IgD-negative memory B cell (primary cell): ENCODE results near the gene LCN6. TPM values are rescaled to one million over a fixed set of nuclear protein-coding genes. Genes with fewer than 3 reads are reported as not detected.
"Not testable (repeated sequence)": the region's sequence is repeated elsewhere in the genome, so short reads cannot be mapped to it uniquely, and the experiment has no call there.

Source experiments
- H3K27ac Mint-ChIP-seq, 3 donors: one replicate each; pipeline ENCODE4 v1.8.0; 2020 to 2022; ENCODE audit warnings: mild to moderate bottlenecking in 3 of 3, mixed read lengths in 3 of 3, moderate library complexity in 1 of 3
- H3K27me3 Mint-ChIP-seq: one replicate; pipeline ENCODE4 v1.8.0; 2021; ENCODE audit warnings: mixed read lengths
- H3K36me3 Mint-ChIP-seq: one replicate; pipeline ENCODE4 v1.8.0; 2020; ENCODE audit warnings: mild to moderate bottlenecking, mixed read lengths
- H3K4me1 Mint-ChIP-seq, 3 donors: one replicate each; pipeline ENCODE4 v1.8.0; 2020 to 2022; ENCODE audit warnings: mixed read lengths in 3 of 3, mild to moderate bottlenecking in 1 of 3
- H3K4me3 Mint-ChIP-seq, 4 donors: one replicate each; pipeline ENCODE4 v1.8.0; 2020 to 2022; ENCODE audit warnings: mild to moderate bottlenecking in 4 of 4, mixed read lengths in 4 of 4, moderate library complexity in 3 of 4
- H3K9me3 Mint-ChIP-seq, 3 donors: one replicate each; pipeline ENCODE4 v1.8.0; 2020 to 2021; ENCODE audit warnings: mixed read lengths in 3 of 3, mild to moderate bottlenecking in 1 of 3
- polyA plus RNA-seq: library from polyadenylated mRNA; unstranded; fragments of 300-500 nt; fragmentation: Illumina TruSeq; gene quantifications from one replicate; pipeline ENCODE4 v1.2.3, GENCODE V29; 2021

Gene LCN6
- polyA plus RNA-seq, 1 donor from 2014 or later = not detected

- Mint-ChIP-seq H3K4me3 (peak overlapping the region in 3 of 4 donors; percentile 48 to 97 (median 83)), H3K27me3 (no peaks in the 10 kb centered on the region), H3K4me1 (peaks cover 7 to 21% (median 11%) of the 10 kb centered on the region in 3 donors), H3K27ac (peak overlapping the region; percentile 59 to 80 (median 78)), H3K36me3 (peaks cover 3% of the 10 kb centered on the region), H3K9me3 (peaks cover 2 to 3% (median 3%) of the 10 kb centered on the region in 3 donors)
Observed at GRCh38 chr9:136757751-136758140, 9.4 kb upstream of the LCN6 start.

GRCh38 chr9:136757328-136757727, 9.0 kb upstream of the LCN6 start:
- peak overlapping the region in 2 of 3 donors; percentile 59 to 78 for H3K27ac Mint-ChIP-seq
- peaks cover 11 to 24% (median 11%) of the 10 kb centered on the region in 3 donors for H3K4me1 Mint-ChIP-seq
- H3K4me3 Mint-ChIP-seq = peak overlapping the region in 2 of 4 donors; percentile 48 to 97
- no peaks in the 10 kb centered on the region for H3K27me3 Mint-ChIP-seq
- H3K9me3 Mint-ChIP-seq = peaks cover 4 to 6% (median 4%) of the 10 kb centered on the region in 3 donors
- peaks cover 3% of the 10 kb centered on the region for H3K36me3 Mint-ChIP-seq

- Mint-ChIP-seq H3K27ac (peak overlapping the region in 1 of 3 donors; percentile 78), H3K4me1 (peaks cover 11 to 28% (median 14%) of the 10 kb centered on the region in 3 donors), H3K36me3 (peaks cover 3% of the 10 kb centered on the region), H3K9me3 (peaks cover 5 to 11% (median 8%) of the 10 kb centered on the region in 3 donors), H3K27me3 (no peaks in the 10 kb centered on the region), H3K4me3 (peak overlapping the region in 1 of 4 donors; percentile 97)
Observed at GRCh38 chr9:136756836-136757235, 8.5 kb upstream of the LCN6 start.

- Mint-ChIP-seq H3K4me1 (peaks cover 10 to 29% (median 14%) of the 10 kb centered on the region in 3 donors), H3K9me3 (peaks cover 5 to 14% (median 10%) of the 10 kb centered on the region in 3 donors), H3K4me3 (peak overlapping the region in 1 of 4 donors; percentile 97)
Observed at GRCh38 chr9:136756134-136756438, 7.8 kb upstream of the LCN6 start.

GRCh38 chr9:136755302-136756133, 7.2 kb upstream of the LCN6 start:
- H3K36me3 Mint-ChIP-seq, H3K27me3 Mint-ChIP-seq: not testable (repeated sequence)
- Mint-ChIP-seq H3K4me3 (peak overlapping the region in 1 of 4 donors; percentile 74), H3K27ac (peak overlapping the region in 1 of 3 donors; percentile 56), H3K4me1 (peaks cover 9 to 30% (median 9%) of the 10 kb centered on the region in 3 donors), H3K9me3 (peaks cover 5 to 14% (median 10%) of the 10 kb centered on the region in 3 donors)

More at GRCh38 chr9:136756134-136756438, 7.8 kb upstream of the LCN6 start:
- Mint-ChIP-seq H3K36me3 (peaks cover 3% of the 10 kb centered on the region), H3K27ac (no peak overlapping the region), H3K27me3 (no peaks in the 10 kb centered on the region)

- H3K4me3 Mint-ChIP-seq = peak overlapping the region in 2 of 4 donors; percentile 57 to 74
- H3K27ac Mint-ChIP-seq = peak overlapping the region in 1 of 3 donors; percentile 68
- peaks cover 9 to 33% (median 16%) of the 10 kb centered on the region in 3 donors for H3K4me1 Mint-ChIP-seq
- peaks cover 6% of the 10 kb centered on the region for H3K36me3 Mint-ChIP-seq
- peaks cover 5 to 14% (median 10%) of the 10 kb centered on the region in 3 donors for H3K9me3 Mint-ChIP-seq
- no peaks in the 10 kb centered on the region for H3K27me3 Mint-ChIP-seq
Observed at GRCh38 chr9:136754626-136755301, 6.4 kb upstream of the LCN6 start.

GRCh38 chr9:136754059-136754572, 5.8 kb upstream of the LCN6 start:
- H3K4me1 Mint-ChIP-seq = peaks cover 14 to 37% (median 22%) of the 10 kb centered on the region in 3 donors
- peak overlapping the region in 2 of 4 donors; percentile 57 to 72 for H3K4me3 Mint-ChIP-seq
- H3K27me3 Mint-ChIP-seq = no peaks in the 10 kb centered on the region
- H3K27ac Mint-ChIP-seq = peak overlapping the region in 1 of 3 donors; percentile 68
- peaks cover 5 to 14% (median 10%) of the 10 kb centered on the region in 3 donors for H3K9me3 Mint-ChIP-seq
- H3K36me3 Mint-ChIP-seq = peaks cover 6% of the 10 kb centered on the region

DNA sequence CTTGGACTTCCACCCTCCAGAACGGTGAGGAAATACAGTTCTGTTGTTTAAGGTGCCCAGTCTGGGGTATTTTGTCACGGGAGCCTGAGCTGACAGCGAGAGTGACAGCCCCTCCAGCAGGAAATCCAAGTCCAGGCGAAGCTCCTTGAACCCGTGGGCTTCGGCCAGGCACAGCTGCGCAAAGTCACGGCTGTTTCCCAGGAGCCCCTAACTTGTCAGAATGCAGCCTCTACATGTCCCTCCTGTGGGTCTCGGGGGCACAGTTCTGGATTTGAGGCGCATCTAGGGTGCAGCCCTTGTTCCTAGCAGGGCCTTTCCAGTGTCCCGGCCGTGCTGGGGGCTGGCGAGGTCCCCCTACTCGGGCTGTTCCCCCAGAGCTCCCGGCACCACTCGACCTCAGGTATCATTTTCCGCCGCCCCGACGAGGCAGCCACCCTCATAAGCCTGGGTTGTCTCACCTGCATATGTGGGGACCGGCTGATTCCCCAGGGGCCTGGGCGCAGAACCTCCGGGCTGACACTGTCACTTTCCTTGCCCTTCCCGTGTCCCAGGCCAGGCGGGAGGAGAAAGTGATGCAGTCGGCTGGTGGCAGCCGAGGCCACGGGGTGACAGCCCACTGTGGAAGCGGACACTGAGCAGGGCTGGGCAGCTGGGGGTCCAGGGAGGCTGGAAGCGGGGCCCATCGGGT, 5.2 kb upstream of the LCN6 start:
- H3K4me1 Mint-ChIP-seq = peaks cover 15 to 39% (median 25%) of the 10 kb centered on the region in 3 donors
- H3K27ac Mint-ChIP-seq = peak overlapping the region in 2 of 3 donors; percentile 68 to 76
- peaks cover 6% of the 10 kb centered on the region for H3K36me3 Mint-ChIP-seq
- H3K27me3 Mint-ChIP-seq = no peaks in the 10 kb centered on the region
- peaks cover 5 to 14% (median 10%) of the 10 kb centered on the region in 3 donors for H3K9me3 Mint-ChIP-seq
- H3K4me3 Mint-ChIP-seq = peak overlapping the region in 1 of 4 donors; percentile 37

DNA sequence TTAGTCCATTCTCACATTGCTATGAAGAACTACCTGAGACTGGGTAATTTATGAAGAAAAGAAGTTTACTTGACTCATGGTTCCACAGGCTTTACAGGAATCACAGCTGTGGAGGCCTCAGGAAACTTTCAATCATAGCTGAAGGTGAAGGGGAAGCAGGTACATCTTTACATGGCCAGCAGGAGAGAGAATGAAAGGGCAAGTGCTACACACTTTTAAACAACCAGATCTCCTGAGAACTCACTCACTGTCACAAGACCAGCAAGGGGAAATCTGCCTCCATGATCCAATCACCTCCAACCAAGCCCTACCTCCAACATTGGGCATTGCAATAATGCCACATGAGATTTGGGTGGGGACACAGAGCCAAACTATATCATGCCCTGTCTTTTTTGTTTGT, 3.5 kb upstream of the LCN6 start:
- peak overlapping the region in 2 of 3 donors; percentile 32 to 62 for H3K27ac Mint-ChIP-seq
- peaks cover 5 to 14% (median 10%) of the 10 kb centered on the region in 3 donors for H3K9me3 Mint-ChIP-seq
- no peaks in the 10 kb centered on the region for H3K27me3 Mint-ChIP-seq
- peaks cover 6% of the 10 kb centered on the region for H3K36me3 Mint-ChIP-seq
- peak overlapping the region in 1 of 4 donors; percentile 5 for H3K4me3 Mint-ChIP-seq
- peaks cover 17 to 44% (median 27%) of the 10 kb centered on the region in 3 donors for H3K4me1 Mint-ChIP-seq

DNA sequence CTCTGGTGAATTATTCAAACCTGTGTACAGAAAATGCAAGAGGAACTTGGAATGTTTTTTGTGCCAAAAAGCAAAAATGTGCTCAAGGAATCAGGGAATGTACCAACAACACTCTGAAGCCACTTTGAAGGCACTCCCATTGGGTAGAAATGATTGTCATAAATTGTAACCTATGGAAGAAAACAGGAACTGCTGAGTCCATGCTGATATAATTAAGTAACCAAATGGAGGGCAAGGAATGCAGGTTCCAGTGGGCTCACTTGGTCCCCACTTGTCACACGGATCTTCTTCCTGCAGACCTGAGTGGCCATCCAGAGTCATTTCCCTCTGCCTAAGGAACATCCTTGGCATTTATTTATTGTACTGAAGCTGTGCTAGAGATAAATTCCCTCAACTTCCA, 2.9 kb upstream of the LCN6 start:
- Mint-ChIP-seq H3K27ac (peak overlapping the region; percentile 53 to 78 (median 62)), H3K27me3 (no peaks in the 10 kb centered on the region), H3K9me3 (peaks cover 4 to 14% (median 10%) of the 10 kb centered on the region in 3 donors), H3K4me1 (peaks cover 19 to 41% (median 27%) of the 10 kb centered on the region in 3 donors), H3K36me3 (peaks cover 6% of the 10 kb centered on the region), H3K4me3 (peak overlapping the region in 1 of 4 donors; percentile 17)

GRCh38 chr9:136750526-136750925, 2.2 kb upstream of the LCN6 start:
- Mint-ChIP-seq H3K27ac (peak overlapping the region; percentile 93 to 96 (median 96)), H3K4me3 (peak overlapping the region in 3 of 4 donors; percentile 38 to 88 (median 83)), H3K4me1 (peaks cover 21 to 38% (median 27%) of the 10 kb centered on the region in 3 donors), H3K9me3 (peaks cover 2 to 14% (median 10%) of the 10 kb centered on the region in 3 donors), H3K27me3 (no peaks in the 10 kb centered on the region), H3K36me3 (peaks cover 5% of the 10 kb centered on the region)

GRCh38 chr9:136748666-136749611, 614 bp upstream of the LCN6 start:
- H3K4me1 Mint-ChIP-seq = peaks cover 20 to 36% (median 27%) of the 10 kb centered on the region in 3 donors
- H3K36me3 Mint-ChIP-seq = peaks cover 2% of the 10 kb centered on the region
- H3K27me3 Mint-ChIP-seq = no peaks in the 10 kb centered on the region
- peaks cover 2 to 14% (median 10%) of the 10 kb centered on the region in 3 donors for H3K9me3 Mint-ChIP-seq
- H3K27ac Mint-ChIP-seq = peak overlapping the region; percentile 93 to 96 (median 96)
- H3K4me3 Mint-ChIP-seq = peak overlapping the region in 3 of 4 donors; percentile 67 to 88 (median 83)
